AG09309 (cell line): ENCODE data around the gene HMX2.

Source experiments
- DNase-seq: peaks from one replicate; pipeline ENCODE4 v3.0.0-alpha.2; 2010; ENCODE audit warnings: low read depth
- H3K4me3 ChIP-seq: 2 replicates; pipeline ENCODE4 v1.5.1; 2011; ENCODE audit warnings: mild to moderate bottlenecking, low read depth, low read length, moderate library complexity; ENCODE audit not compliant: control insufficient read depth
- TF ChIP-seq, protein P1 (sequence below): IDR thresholded peaks from 2 replicates; pipeline ENCODE4 v1.5.1; 2011; ENCODE audit warnings: mild to moderate bottlenecking, low read depth, low read length, inconsistent platforms; ENCODE audit not compliant: insufficient read depth, control insufficient read depth; ENCODE audit errors: missing control alignments

Gene HMX2

DNA sequence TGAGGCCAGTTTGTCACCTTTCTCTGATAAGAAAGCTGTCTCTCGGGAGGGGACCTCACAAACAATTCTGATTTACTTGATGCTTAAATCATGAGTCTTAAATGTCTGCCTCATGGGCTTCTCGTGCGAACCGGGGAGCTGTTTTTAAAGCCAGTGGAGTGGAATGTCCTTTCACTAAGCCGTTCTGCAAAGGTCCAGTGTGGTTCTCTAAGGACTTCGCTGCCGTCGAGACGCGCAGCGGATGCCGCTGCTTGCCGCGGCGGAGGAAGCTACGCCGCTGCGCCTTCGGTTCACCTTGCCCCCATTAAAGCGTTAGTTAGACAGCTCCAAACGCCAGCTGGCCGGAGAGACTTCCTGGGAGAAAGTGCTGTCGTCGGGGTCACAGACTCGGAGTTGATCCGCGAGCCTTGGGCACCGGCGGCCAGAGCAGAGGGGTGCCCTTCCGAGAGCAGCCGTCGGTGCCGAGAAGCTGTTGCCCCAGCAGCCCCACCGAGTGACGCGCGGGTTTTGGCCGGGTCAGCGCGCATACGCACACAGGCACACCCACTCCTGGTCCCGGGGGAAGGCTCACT lies 13.5 kb upstream of the HMX2 start:
- DNase-seq: no peak
- TF ChIP-seq, protein P1, sequence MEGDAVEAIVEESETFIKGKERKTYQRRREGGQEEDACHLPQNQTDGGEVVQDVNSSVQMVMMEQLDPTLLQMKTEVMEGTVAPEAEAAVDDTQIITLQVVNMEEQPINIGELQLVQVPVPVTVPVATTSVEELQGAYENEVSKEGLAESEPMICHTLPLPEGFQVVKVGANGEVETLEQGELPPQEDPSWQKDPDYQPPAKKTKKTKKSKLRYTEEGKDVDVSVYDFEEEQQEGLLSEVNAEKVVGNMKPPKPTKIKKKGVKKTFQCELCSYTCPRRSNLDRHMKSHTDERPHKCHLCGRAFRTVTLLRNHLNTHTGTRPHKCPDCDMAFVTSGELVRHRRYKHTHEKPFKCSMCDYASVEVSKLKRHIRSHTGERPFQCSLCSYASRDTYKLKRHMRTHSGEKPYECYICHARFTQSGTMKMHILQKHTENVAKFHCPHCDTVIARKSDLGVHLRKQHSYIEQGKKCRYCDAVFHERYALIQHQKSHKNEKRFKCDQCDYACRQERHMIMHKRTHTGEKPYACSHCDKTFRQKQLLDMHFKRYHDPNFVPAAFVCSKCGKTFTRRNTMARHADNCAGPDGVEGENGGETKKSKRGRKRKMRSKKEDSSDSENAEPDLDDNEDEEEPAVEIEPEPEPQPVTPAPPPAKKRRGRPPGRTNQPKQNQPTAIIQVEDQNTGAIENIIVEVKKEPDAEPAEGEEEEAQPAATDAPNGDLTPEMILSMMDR: no peak
- H3K4me3 ChIP-seq: no peak overlapping the region

DNA sequence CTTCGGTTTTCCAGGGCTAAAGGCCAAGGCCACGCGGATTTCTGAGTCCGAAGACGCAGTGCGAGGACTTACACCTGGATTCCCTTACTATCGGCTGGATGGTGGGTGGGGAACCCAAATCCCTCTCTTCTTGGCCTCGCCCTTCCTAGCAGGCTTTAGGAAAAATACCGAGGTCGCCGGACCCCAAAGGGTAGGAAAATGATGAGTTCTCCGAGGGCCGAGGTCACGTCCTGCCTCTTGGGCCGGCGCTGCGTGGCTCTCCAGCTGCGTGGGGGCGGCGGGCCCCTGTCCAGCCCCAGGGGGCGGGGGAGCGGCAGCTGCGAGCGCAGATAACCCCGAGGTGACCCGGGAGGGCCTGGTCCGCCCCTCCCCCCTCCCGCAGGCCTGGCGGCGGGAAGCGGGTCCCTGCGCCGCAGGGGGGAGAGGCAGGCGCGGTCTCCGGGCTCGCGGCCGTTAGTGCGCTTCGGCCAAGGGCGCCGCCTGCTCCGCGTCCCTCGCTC lies 13.0 kb upstream of the HMX2 start:
- TF ChIP-seq, protein P1: no peak
- DNase-seq: no peak

DNA sequence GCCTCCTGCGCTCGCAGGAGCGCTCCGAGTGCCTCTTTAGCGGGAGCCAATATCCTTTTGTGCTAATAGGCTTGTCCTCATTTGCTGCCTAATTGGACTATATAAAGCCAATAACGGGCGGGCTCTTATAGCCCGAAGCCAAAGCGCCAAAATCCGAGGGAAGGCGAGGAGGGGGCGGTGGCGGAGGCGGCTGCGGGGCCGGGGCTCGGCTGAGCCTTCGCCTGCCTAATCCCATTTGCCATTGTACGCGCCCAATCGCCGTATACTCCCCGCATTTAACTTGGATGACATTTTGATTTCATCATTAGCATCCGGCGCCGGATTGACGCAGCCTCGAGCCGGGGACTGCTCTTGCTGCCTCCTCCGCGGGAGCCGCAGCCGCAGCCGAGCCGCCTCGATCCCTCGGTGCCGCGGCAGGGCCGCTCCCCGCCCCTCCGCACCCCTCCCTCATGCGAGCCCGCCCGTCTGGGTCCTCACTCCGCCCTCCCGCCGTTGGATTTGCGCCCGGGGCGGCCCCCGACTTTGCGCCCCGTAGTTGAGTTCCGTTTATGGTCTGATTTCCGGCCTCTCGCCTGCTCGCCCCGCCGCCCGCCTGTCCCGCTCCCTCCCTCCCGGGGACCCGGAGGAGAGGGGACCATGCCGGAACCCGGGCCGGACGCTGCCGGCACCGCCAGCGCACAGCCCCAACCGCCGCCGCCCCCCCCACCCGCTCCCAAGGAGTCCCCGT lies 12.4 kb upstream of the HMX2 start, which contains the start of gene HMX3:
Gene HMX3, plus strand, starts transcription at position 556 of the 727 bp plus-strand sequence. Its CDS starts 81 bp downstream, at position 637.
- peak within 1 kb of the TSS; percentile 25 for H3K4me3 ChIP-seq
- no peak for DNase-seq
- TF ChIP-seq, protein P1: no peak

More for the DNA sequence above, 13.0 kb upstream of the HMX2 start:
- H3K4me3 ChIP-seq: no peak overlapping the region

DNA sequence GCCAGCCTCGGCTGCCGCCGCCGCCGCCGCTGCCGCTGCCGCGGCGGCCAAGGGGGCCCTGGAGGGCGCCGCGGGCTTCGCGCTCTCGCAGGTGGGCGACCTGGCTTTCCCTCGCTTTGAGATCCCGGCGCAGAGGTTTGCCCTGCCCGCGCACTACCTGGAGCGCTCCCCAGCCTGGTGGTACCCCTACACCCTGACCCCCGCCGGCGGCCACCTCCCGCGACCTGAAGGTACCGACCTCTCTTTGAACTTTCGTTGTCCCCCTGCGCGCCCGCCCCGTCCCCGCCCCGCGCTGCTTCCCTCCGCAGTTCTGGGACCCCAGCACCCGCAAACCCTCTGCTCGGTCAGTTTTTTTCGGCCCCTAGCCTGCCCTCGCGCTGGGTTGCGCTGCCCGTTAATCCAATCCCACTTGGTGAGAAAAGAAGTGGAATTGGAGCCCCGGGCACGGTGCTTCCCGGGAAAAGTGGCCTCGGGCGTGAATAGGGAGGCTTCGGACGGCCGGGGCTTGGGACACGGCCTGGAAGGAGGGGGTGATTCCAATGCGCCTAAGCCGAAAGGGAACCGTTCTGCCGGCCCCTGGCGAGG lies 11.6 kb upstream of the HMX2 start:
- DNase-seq: no peak
- no peak overlapping the region for H3K4me3 ChIP-seq
- TF ChIP-seq, protein P1: no peak

DNA sequence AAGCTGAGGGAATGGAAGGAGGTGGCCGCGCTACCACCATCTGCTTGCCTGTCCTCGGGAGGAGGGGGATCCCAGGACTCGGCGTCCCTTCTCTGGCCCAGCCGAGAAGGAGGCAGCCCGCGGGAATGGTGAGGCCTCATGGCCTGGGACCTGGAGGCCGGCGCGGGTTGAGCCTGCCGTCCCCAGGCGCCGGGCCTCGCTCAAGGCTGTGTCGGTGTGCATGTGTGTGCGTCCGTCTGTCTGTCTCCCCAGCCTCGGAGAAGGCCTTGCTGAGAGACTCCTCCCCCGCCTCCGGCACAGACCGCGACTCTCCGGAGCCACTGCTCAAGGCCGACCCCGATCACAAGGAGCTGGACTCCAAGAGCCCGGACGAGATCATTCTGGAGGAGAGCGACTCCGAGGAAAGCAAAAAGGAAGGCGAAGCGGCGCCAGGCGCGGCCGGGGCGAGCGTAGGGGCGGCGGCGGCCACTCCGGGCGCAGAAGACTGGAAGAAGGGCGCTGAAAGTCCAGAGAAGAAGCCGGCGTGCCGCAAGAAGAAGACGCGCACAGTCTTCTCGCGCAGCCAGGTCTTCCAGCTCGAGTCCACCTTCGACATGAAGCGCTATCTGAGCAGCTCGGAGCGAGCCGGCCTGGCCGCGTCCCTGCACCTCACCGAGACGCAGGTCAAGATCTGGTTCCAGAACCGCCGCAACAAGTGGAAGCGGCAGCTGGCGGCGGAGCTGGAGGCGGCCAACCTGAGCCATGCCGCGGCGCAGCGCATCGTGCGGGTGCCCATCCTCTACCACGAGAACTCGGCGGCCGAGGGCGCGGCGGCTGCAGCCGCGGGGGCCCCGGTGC lies 10.9 kb upstream of the HMX2 start:
- no peak overlapping the region for H3K4me3 ChIP-seq
- TF ChIP-seq, protein P1: no peak
- DNase-seq: no peak

DNA sequence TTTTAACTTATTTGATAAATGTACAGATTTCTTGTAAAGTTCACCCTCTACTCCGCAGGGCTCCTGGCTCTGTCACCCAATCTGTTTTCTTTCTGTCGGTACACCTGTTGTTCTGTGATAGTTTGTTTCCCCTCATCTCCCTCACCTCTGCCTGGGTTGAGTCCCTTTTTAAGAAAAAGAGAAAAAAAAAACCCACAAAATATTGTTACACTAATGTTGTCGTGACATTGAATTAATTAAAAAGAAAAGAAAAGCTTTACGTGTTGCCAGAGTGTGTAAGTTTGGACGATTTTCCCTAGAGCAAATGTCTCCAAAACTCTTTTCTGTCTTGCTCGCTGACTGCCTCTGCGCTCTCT lies 8.8 kb upstream of the HMX2 start:
- TF ChIP-seq, protein P1: no peak
- H3K4me3 ChIP-seq: no peak overlapping the region
- DNase-seq: no peak
